GM19238 (cell line): Measurements from ENCODE around the gene ID4.
"Not testable (repeated sequence)": the region's sequence is repeated elsewhere in the genome, so short reads cannot be mapped to it uniquely, and the experiment has no call there.

ENCODE experiments used
- DNase-seq: peaks from one replicate; pipeline ENCODE4 v3.0.0; 2011; ENCODE audit warnings: low spot score; ENCODE audit not compliant: insufficient read length

ID4 gene

GRCh38 chr6:19831358-19831757, 5.8 kb upstream of the ID4 start:
- DNase-seq = no peak

- no peak for DNase-seq
Observed at GRCh38 chr6:19833947-19834346, 3.2 kb upstream of the ID4 start.

GRCh38 chr6:19834858-19835257, 2.3 kb upstream of the ID4 start:
- DNase-seq = no peak

GRCh38 chr6:19835605-19836004, 1.6 kb upstream of the ID4 start:
- no peak for DNase-seq

- DNase-seq = no peak
Observed at GRCh38 chr6:19837511-19838441, 606 bp downstream of the ID4 start.

- DNase-seq = no peak
Observed at GRCh38 chr6:19838442-19839236, 1.5 kb downstream of the ID4 start.

- no peak for DNase-seq
Observed at GRCh38 chr6:19839237-19839546, 2.0 kb downstream of the ID4 start.

- DNase-seq = no peak
Observed at GRCh38 chr6:19839788-19840187, 2.6 kb downstream of the ID4 start.

GRCh38 chr6:19841181-19841580, 4.0 kb downstream of the ID4 start:
- no peak for DNase-seq

GRCh38 chr6:19842030-19842615, 5.0 kb downstream of the ID4 start:
- DNase-seq = no peak

- no peak for DNase-seq
Observed at GRCh38 chr6:19844689-19845088, 7.5 kb downstream of the ID4 start.

- no peak for DNase-seq
Observed at GRCh38 chr6:19845266-19846041, 8.3 kb downstream of the ID4 start.

- DNase-seq = no peak
Observed at GRCh38 chr6:19848465-19849029, 11.4 kb downstream of the ID4 start.

GRCh38 chr6:19849196-19849595, 12.0 kb downstream of the ID4 start:
- DNase-seq = no peak

- DNase-seq = no peak
Observed at GRCh38 chr6:19849755-19850154, 12.6 kb downstream of the ID4 start.

GRCh38 chr6:19851241-19852089, 14.3 kb downstream of the ID4 start:
- DNase-seq = no peak

GRCh38 chr6:19852090-19852457, 14.9 kb downstream of the ID4 start:
- DNase-seq = no peak

GRCh38 chr6:19852927-19853326, 15.8 kb downstream of the ID4 start:
- DNase-seq = no peak

- DNase-seq = not testable (repeated sequence)
Observed at GRCh38 chr6:19854421-19855015, 17.3 kb downstream of the ID4 start.

GRCh38 chr6:19855536-19855935, 18.4 kb downstream of the ID4 start:
- no peak for DNase-seq
